ENCODE measurements around the gene MACROD2. TPM values are rescaled to one million over a fixed set of nuclear protein-coding genes. Genes with fewer than 3 reads are reported as not detected.
"Not testable (repeated sequence)": the region's sequence is repeated elsewhere in the genome, so short reads cannot be mapped to it uniquely, and the experiment has no call there.

MACROD2 gene
- total RNA-seq, 2 donors from 2014 or later = 0.94 to 10.4 TPM

DNA sequence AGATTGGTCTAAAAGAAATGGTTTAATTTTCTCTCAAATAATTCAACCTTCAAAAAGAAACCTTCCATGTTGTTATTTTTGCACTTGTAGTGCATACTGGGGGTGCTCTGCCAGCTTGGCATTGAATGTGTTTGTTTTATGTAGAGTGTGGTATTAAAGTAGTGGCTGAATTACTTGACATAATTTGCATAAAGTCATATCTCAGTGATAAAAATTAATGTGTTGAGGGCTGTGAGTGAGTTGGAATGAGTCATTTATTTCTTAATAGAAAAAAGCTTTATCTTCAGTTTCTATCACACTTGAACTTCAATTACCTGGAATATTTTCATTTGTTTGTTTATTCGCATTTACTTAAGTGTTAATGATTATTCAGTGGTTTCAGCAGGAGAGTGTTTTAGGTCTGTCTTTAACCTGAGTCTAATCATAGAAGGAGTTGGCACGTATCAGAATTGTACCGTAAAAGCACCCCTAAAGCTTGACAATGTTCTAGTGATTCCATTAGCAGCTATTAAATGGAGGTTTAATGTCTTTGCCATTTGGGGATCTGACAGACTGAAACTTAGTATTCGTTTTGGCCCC, 1143.3 kb downstream of the MACROD2 start:
- TF ChIP-seq, protein P1, sequence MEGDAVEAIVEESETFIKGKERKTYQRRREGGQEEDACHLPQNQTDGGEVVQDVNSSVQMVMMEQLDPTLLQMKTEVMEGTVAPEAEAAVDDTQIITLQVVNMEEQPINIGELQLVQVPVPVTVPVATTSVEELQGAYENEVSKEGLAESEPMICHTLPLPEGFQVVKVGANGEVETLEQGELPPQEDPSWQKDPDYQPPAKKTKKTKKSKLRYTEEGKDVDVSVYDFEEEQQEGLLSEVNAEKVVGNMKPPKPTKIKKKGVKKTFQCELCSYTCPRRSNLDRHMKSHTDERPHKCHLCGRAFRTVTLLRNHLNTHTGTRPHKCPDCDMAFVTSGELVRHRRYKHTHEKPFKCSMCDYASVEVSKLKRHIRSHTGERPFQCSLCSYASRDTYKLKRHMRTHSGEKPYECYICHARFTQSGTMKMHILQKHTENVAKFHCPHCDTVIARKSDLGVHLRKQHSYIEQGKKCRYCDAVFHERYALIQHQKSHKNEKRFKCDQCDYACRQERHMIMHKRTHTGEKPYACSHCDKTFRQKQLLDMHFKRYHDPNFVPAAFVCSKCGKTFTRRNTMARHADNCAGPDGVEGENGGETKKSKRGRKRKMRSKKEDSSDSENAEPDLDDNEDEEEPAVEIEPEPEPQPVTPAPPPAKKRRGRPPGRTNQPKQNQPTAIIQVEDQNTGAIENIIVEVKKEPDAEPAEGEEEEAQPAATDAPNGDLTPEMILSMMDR (IDR thresholded peaks at IDR 0.05) = no peak
- Histone ChIP-seq H3K4me3 (no peak overlapping the region), H3K27me3 (no peaks in the 10 kb centered on the region), H3K4me1 (no peaks in the 10 kb centered on the region), H3K36me3 (no peaks in the 10 kb centered on the region), H3K27ac (no peak overlapping the region), H3K9me3 (no peaks in the 10 kb centered on the region)
- no peak for DNase-seq (ENCODE audit: low spot score)

DNA sequence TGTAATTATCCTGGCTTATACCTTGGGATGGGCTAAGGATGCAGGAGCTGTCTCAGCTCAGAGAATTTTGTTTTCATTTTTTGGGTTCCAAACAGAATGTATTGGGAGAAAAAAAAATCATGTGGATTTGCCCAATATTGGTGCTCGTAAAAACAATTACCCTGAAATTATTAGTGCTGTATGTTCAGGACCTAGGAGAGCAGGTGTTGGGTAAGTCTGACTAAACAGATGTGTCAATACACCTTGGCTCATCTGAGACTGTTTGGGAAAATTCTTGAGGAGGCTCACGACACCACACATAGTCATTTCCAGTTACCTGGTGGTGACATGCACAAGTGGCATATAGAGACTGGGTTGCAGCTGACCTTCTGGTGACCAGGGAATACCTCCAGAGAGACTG, 1144.2 kb downstream of the MACROD2 start:
- no peaks in the 10 kb centered on the region for H3K27me3 ChIP-seq
- TF ChIP-seq, protein P1 (IDR thresholded peaks at IDR 0.05) = no peak

DNA sequence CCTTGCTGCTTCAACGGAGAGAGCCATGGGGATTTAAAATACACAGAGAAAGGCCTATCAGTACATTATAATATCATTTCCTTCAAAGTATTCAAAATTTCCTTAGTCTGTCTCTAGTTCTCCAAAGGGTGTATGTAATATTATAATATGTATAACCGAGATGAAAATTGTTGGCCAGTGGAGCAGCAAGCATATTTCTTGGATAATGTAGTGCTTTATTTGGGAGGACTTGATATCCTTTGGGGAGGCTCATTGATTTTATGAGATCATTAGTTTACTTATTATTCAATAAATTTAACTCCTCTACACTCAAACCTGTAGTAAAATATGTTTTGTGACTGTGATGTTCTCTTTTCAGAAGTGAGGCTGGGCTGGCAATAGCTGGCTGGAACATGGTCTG, 1145.0 kb downstream of the MACROD2 start:
- Histone ChIP-seq H3K27ac (no peak overlapping the region), H3K4me3 (no peak overlapping the region)

More for the DNA sequence above, 1144.2 kb downstream of the MACROD2 start:
- no peaks in the 10 kb centered on the region for H3K36me3 ChIP-seq
- no peak overlapping the region for H3K27ac ChIP-seq
- no peaks in the 10 kb centered on the region for H3K9me3 ChIP-seq
- no peaks in the 10 kb centered on the region for H3K4me1 ChIP-seq
- DNase-seq (ENCODE audit: low spot score) = no peak
- H3K4me3 ChIP-seq = no peak overlapping the region

DNA sequence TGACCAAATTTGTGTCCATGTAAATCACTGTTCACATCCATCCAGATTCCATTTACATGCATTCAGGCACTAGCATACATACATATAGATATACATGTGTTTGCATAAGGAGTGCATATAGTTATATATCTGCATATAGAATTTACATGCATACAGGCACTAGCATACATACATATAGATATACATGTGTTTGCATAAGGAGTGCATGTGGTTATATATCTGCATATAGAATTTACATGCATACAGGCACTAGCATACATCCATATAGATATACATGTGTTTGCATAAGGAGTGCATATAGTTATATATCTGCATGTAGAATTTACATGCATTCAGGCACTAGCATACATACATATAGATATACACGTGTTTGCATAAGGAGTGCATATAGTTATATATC, 1145.6 kb downstream of the MACROD2 start:
- H3K4me1 ChIP-seq; H3K27ac ChIP-seq; H3K4me3 ChIP-seq; H3K9me3 ChIP-seq; H3K27me3 ChIP-seq; DNase-seq (ENCODE audit: low spot score); H3K36me3 ChIP-seq: not testable (repeated sequence)

More for the DNA sequence above, 1145.0 kb downstream of the MACROD2 start:
- H3K36me3 ChIP-seq = no peaks in the 10 kb centered on the region
- no peaks in the 10 kb centered on the region for H3K4me1 ChIP-seq
- no peaks in the 10 kb centered on the region for H3K9me3 ChIP-seq
- TF ChIP-seq, protein P1 (IDR thresholded peaks at IDR 0.05) = no peak
- no peak for DNase-seq (ENCODE audit: low spot score)
- H3K27me3 ChIP-seq = no peaks in the 10 kb centered on the region

DNA sequence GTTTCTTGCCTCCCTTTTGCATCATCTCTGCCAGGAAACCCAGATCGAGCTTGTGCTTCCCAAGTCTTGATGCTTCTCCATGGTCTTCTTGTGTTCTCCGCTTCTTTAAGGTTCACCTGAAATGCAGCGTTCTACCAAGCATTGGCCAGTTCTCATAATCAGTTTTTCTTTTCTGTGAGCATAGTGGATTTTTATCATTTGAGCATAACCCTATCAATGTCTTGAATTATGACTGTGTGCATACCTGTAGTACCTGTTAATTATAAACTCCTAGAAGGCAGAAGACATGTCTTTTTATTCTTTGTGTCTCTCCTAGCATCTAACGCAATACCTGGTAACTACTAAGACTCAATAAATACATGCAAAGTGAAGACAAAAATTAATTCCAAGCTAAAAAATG, 1146.5 kb downstream of the MACROD2 start:
- Histone ChIP-seq H3K4me1 (no peaks in the 10 kb centered on the region), H3K27me3 (no peaks in the 10 kb centered on the region), H3K9me3 (no peaks in the 10 kb centered on the region), H3K4me3 (no peak overlapping the region), H3K27ac (no peak overlapping the region), H3K36me3 (no peaks in the 10 kb centered on the region)
- TF ChIP-seq, protein P1 (IDR thresholded peaks at IDR 0.05) = no peak
- DNase-seq (ENCODE audit: low spot score) = no peak

DNA sequence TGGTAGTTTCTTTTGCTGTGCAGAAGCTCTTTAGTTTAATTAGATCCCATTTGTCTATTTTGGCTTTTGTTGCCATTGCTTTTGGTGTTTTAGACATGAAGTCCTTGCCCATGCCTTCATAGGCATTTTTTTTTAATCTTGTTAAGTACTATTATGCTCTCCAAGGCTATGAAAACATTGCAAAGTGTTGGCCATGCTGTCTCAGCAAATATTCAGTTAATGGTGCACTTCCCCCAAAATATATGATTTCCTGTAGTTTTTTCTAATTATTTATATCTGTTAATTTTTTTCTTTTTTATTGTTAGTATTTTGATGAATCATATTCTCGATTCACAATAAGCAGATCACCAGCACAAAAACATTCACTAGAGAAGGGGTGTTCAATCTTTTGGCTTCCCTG, 1148.2 kb downstream of the MACROD2 start:
- no peak overlapping the region for H3K27ac ChIP-seq
- H3K4me1 ChIP-seq = no peaks in the 10 kb centered on the region
- no peaks in the 10 kb centered on the region for H3K9me3 ChIP-seq
- TF ChIP-seq, protein P1 (IDR thresholded peaks at IDR 0.05) = no peak
- no peak overlapping the region for H3K4me3 ChIP-seq
- H3K27me3 ChIP-seq = no peaks in the 10 kb centered on the region
- no peak for DNase-seq (ENCODE audit: low spot score)
- no peaks in the 10 kb centered on the region for H3K36me3 ChIP-seq

Measured in right atrium auricular region (tissue), 2 donors.